Left ventricle myocardium inferior (tissue), 1 donor: Measurements from ENCODE around the gene FKBP1B. TPM values are rescaled to one million over a fixed set of nuclear protein-coding genes. Genes with fewer than 3 reads are reported as not detected.

Experiments
- DNase-seq: peaks from one replicate; pipeline ENCODE4 v3.0.0-alpha.2; 2020
- H3K27ac ChIP-seq: fragments of 200-600 bp; replicated peaks from 2 replicates; pipeline ENCODE4 v1.8.0; 2021
- H3K27me3 ChIP-seq: fragments of 200-600 bp; 2 replicates; pipeline ENCODE4 v1.8.0; 2021; ENCODE audit warnings: low read depth
- H3K36me3 ChIP-seq: fragments of 200-600 bp; 2 replicates; pipeline ENCODE4 v1.8.0; 2021
- H3K4me1 ChIP-seq: fragments of 200-600 bp; 2 replicates; pipeline ENCODE4 v1.8.0; 2021
- H3K4me3 ChIP-seq: fragments of 200-600 bp; 2 replicates; pipeline ENCODE4 v1.8.0; 2021; ENCODE audit warnings: mild to moderate bottlenecking, moderate library complexity
- H3K9me3 ChIP-seq: fragments of 200-600 bp; replicated peaks from 2 replicates; pipeline ENCODE4 v1.8.0; 2021
- intact Hi-C: fragments of 100-400 bp; cut with micrococcal nuclease; formaldehyde crosslinking; loops from one replicate; pipeline ENCODE4 v1.11.0; 2022
- total RNA-seq: library from RNA; stranded (reverse); fragmentation: NEBNext Ultra II Directional; extraction: Animal tissue kit (Norgen Biotek cat#: 25700); gene quantifications from one replicate; pipeline ENCODE4 v1.2.1, GENCODE V29; 2021
- TF ChIP-seq, protein P1 (sequence below): fragments of 200-600 bp; IDR thresholded peaks from 2 replicates; pipeline ENCODE4 v1.8.0; 2021; ENCODE audit warnings: antibody characterized with exemption, mild to moderate bottlenecking, borderline replicate concordance
- donor health status: DM: no; HTN: yes; CAD: no; lungs with severe emphysema.

The FKBP1B gene
- total RNA-seq, 1 donor from 2014 or later, result 2.1 TPM

DNA sequence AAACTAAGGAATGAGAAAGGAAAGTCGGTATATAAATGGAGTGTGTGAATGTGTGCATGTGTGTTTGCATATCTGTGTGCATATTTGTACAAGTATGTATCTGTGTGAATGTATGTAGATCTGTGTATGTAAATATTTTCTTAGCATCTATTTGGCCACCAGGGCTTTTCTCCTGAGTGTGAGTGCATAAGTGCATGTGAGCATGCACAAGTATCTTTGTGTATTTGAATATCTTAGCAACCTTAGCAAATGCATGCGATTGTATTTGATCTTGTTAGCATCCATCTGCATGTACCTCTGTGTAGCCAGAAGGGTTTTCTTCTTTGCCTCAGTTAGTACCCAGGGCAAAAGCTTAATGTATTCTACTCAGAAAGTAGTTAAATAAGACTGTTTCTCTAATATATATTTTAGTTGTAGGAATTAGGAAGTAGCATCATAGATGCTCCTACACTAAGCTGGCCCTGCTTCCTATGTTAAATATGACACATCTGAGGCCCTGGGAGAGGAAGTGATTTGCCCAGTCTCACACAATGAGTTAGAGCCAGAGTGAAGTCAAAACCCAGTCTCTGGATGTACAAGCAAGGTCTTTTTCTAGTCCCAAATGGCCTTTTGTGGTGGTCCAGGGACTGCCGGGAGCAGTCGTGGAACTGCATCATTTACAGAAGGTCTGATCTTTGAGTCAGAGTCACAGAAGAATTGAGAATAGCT lies 9.2 kb downstream of the FKBP1B start:
- H3K4me1 ChIP-seq, result no peaks in the 10 kb centered on the region
- TF ChIP-seq, protein P1, sequence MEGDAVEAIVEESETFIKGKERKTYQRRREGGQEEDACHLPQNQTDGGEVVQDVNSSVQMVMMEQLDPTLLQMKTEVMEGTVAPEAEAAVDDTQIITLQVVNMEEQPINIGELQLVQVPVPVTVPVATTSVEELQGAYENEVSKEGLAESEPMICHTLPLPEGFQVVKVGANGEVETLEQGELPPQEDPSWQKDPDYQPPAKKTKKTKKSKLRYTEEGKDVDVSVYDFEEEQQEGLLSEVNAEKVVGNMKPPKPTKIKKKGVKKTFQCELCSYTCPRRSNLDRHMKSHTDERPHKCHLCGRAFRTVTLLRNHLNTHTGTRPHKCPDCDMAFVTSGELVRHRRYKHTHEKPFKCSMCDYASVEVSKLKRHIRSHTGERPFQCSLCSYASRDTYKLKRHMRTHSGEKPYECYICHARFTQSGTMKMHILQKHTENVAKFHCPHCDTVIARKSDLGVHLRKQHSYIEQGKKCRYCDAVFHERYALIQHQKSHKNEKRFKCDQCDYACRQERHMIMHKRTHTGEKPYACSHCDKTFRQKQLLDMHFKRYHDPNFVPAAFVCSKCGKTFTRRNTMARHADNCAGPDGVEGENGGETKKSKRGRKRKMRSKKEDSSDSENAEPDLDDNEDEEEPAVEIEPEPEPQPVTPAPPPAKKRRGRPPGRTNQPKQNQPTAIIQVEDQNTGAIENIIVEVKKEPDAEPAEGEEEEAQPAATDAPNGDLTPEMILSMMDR, result no peak
- no peak overlapping the region for H3K4me3 ChIP-seq
- no peaks in the 10 kb centered on the region for H3K9me3 ChIP-seq
- H3K36me3 ChIP-seq, result peaks cover 7% of the 10 kb centered on the region
- H3K27me3 ChIP-seq, result no peaks in the 10 kb centered on the region
- H3K27ac ChIP-seq, result no peak overlapping the region
- intact Hi-C loops, result no loop called here
- no peak for DNase-seq

DNA sequence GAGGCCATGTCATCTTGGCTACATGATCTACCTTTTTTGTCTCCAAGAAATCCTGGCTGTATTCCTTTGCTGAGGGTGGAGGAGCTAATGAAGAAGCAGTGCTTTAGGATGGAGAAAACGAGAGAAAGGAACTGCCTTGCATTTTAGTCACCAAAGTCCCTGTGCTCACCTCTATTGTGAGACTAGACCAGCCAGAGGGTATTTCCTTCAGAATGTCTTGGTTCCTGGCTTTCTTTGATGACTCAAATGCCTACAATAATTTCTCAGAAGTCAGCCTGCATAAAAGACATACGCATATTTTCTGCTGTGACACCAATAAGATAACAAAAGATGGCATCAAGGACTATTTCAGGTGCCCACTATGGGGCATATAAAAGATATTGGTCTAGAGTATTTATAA lies 15.8 kb downstream of the FKBP1B start:
- Histone ChIP-seq H3K27me3 (no peaks in the 10 kb centered on the region), H3K4me3 (no peak overlapping the region), H3K27ac (no peak overlapping the region), H3K36me3 (peaks cover 50% of the 10 kb centered on the region), H3K4me1 (no peaks in the 10 kb centered on the region), H3K9me3 (no peaks in the 10 kb centered on the region)
- DNase-seq, result no peak
- intact Hi-C loops, result no loop called here
- TF ChIP-seq, protein P1, result no peak

DNA sequence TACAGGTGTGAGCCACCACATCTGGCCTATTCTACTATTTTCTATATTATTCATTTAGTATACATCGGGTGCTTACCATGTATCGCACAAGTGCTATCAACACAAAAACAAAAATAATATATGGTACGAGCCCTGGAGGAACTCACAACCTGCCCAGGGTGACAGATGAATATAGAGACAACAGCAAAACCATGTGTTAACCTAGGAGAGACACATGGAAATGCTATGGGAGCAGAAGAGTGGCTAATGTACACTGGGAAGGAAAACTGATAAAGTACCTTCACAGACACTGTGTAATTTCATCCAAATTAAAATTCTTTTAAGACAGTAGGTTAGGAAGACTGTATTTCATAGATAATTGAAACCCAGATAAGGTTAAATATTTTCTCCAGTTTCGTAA lies 22.7 kb downstream of the FKBP1B start:
- intact Hi-C loops, result no loop called here
- Histone ChIP-seq H3K36me3 (peaks cover 57% of the 10 kb centered on the region), H3K27ac (no peak overlapping the region), H3K27me3 (no peaks in the 10 kb centered on the region), H3K4me3 (no peak overlapping the region), H3K9me3 (no peaks in the 10 kb centered on the region), H3K4me1 (peaks cover 25% of the 10 kb centered on the region)
- TF ChIP-seq, protein P1, result no peak
- no peak for DNase-seq

DNA sequence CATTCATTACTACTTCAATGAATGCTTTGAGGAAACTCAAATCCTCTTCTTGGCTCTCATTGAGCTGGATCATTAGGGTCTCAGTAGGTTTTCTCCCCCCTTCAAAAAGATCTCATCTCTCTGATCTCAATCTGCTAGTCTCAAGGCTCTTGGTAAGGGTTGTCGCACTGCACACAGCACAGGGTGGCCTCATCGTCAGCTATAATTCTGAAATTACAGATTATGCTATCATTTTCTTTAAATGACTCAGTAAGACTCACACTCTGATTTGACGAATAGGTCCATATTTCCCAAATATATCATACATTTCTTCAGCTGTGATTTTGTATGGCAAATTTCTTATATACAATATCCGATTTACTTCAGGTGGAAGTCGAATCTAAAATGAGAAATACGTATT lies 24.3 kb downstream of the FKBP1B start:
- Histone ChIP-seq H3K36me3 (peaks cover 43% of the 10 kb centered on the region), H3K9me3 (no peaks in the 10 kb centered on the region), H3K4me1 (peaks cover 33% of the 10 kb centered on the region), H3K4me3 (no peak overlapping the region), H3K27me3 (no peaks in the 10 kb centered on the region), H3K27ac (no peak overlapping the region)
- intact Hi-C loops, result no loop called here
- TF ChIP-seq, protein P1, result no peak
- DNase-seq, result no peak

DNA sequence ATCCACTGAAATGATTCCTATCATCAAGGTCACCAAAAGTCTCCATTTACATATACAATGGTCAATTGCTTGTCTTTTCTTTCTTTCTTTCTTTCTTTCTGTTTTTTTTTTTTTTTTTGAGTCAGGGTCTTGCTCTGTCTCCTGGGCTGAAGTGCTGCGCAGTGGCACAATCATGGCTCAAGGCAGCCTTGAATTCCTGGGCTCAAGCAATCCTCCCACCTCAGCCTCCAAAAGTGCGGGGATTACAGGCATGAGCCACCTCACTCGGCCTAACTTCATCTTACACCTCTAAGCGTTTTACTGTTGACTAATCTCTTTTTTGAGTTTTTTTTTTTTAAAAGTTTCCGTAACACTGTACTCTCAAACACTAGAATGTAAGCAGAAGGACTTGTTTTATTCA lies 25.7 kb downstream of the FKBP1B start:
- Histone ChIP-seq H3K4me1 (peaks cover 33% of the 10 kb centered on the region), H3K4me3 (peak overlapping the region; percentile 91), H3K9me3 (no peaks in the 10 kb centered on the region), H3K27ac (peak overlapping the region; percentile 93), H3K27me3 (no peaks in the 10 kb centered on the region), H3K36me3 (peaks cover 39% of the 10 kb centered on the region)
- DNase-seq, result no peak
- TF ChIP-seq, protein P1, result no peak
- intact Hi-C loops, result no loop called here
